HG03280 (cell line): ENCODE results near the gene MTR.

Experiments
- ATAC-seq: cut with Tn5 transposase; IDR thresholded peaks from one replicate; pipeline ENCODE4 v1.9.1; 2021; ENCODE audit warnings: mild to moderate bottlenecking, moderate library complexity; ENCODE audit not compliant: unreplicated experiment

MTR gene

DNA sequence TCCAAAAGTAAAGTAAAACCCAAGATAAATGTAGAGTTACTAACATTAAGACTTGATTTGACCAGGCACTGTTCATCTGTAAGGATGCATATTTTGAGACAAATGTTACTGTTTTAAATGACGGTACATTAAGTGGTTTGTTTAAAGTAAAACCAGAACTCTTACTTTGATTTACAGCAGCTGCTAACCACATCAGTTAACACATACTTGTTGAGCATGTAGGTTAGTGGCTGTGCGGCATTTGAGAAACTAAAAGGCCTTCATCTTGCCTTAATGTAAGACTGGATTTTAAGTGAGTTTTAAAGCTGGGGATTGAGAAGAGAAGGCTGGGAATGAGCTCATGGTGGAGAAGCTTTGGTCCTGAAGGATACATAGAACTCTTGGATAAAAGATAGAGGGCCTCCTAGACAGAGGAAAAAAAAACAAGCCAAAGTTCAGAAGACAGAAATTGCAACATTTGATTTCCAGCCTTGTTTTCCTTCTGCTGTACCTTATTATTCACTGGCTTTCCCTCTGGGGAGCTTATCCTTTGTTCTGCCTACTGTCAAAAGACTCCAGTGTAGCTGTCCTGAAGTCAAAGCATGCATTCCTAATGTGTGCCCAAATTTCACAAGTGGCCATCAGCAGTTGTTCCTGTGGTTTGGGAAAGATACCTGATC is 66.6 kb downstream of the MTR start:
- ATAC-seq = no peak

DNA sequence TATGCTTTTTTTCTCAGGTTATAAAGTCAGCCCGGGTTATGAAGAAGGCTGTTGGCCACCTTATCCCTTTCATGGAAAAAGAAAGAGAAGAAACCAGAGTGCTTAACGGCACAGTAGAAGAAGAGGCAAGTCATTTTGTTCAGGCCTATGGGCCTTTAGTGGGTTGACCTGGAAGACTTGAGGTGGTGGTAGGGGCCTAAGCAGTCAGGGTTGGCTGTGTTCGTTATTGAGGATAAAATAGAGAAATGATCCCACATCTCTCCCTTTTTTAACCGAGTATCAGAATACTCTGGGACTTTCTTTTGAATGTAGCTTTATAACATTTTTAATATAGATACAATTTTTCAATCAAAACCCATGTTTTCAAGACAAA is 67.1 kb downstream of the MTR start:
- ATAC-seq = no peak

DNA sequence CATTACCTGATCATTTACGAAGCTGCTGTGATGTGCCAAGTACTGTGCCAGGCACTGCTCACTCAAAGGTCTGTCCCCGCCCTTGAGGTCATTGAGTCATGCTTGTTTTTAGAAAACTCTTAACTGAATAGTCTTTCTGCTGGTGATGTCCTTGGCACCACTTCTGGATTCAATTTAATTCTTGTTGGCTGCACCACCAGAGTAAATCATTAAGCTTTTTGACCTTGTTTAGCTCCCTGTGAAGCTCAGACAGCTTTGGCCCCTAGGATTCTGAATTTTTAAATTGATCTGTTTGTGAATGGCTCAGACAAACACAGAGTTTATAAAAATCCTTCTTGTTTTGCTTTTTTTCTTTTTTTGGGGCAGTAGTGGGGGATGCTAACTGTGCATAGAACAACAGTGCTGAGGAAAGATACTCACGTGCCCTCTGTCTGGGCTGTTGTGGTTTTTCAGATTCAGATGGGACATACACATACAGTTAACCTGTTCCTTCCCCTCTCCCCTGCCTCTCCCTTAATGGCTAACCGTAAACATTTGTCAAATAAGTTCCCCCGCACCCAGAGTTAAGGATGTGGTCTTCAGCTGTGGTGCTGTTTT is 67.6 kb downstream of the MTR start:
- no peak for ATAC-seq

DNA sequence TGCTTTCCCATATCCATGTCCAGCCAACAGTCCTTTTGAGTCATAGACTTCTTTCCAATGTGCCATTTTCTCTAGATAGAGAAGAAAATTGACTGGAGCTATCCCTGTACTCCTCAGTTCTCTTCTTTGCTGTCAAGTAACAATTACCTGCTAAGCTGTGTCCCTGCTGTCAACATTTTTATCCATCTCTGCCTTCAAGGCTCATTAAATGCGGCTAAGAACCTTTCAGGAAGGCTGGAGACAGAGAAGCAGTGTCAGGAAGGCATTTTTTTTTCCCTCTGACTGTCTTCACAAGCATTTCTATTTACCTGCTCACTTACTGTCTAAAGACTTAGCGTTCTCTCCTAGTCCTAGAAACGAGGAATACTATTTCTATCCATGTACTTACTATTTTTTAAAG is 69.1 kb downstream of the MTR start:
- no peak for ATAC-seq

DNA sequence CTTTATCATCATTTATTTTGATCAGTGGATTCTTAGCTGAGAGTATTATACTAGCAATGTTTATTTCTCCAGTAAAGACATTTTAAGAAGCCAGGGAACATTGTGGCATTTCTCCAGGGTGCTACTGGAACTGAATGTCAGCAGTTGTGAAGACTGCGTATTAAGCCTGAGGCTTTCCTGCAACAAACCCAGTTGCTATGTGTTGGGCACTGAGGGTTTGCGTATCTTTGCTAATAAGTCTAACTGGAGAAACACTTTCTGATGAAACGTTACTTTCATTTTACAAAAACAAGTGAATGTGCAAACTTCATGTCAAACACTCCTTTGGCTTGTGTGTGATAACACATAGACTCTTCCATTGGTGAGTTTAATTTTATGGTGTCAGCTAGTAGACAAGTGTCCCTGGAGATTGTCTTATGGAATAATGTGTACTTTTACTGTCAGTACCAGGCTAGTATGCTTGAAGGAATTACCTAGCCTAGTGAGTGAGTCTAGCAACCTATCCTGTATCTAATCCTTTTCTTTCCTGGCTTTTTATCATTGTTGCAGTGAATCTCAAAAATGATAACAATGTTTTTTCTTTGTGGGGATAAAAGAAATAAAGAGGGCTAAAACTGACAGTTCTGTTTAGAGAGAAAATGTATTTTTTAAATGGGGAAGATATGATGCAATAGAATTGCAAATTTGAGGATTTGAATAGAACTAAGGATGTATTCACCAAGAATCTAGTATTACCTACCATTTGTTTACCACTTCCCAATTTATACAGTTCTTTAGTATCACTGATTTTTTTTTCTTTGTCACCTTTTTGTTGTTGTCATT is 70.1 kb downstream of the MTR start:
- ATAC-seq = no peak

DNA sequence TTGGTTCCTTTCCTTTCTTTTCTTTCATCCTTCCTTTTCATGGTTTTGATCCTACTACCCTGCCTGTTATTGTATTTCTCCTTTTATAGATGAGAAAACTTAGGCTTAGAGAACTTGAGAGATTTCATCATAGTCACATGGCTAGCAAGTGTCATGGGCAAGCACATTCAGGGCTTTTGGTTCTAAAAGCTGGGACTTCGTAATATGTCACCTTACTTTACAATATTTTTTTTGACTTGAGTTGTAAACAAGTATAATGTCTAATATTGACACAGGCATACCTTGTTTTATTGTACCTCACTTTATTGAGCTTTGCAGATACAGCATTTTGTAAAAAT is 70.7 kb downstream of the MTR start:
- ATAC-seq = no peak

DNA sequence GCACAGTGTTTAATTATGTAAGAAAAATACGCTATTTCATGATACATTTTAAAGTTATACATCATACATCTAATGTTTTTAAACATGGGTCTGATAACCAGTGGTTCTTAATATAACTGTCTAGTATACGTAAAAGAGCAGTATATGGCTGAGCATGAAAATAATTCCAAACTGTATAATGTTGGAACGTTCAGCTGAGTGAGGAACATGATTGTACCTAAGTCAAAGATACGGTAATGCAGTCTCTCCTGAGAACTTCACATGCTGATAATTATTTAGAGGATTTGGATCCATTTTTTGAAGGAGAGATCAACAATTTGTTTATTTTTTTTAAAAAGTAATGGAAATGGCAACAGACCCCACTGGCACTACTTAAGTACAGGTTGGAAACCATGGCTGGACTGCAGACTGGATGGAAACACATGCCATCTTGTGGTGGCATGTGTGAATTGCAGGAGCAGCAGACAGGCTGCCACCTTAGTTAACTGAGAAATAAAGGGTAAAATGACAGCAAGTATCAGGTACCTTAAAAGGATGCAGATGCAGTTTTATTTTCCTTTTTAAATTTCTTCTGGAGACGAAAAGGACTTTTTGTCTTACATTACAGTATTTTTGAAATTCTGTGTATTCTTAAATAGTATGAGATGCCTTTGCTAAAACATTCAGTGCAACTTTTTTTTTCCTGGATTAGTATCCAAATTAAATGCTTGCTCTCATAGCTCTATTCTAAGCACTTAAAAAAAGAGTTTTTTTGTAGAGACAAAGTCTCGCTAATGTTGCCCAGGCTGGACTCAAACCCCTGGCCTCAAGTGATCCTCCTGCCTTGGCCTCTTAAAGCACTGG is 73.8 kb downstream of the MTR start:
- ATAC-seq = peak; percentile 83

DNA sequence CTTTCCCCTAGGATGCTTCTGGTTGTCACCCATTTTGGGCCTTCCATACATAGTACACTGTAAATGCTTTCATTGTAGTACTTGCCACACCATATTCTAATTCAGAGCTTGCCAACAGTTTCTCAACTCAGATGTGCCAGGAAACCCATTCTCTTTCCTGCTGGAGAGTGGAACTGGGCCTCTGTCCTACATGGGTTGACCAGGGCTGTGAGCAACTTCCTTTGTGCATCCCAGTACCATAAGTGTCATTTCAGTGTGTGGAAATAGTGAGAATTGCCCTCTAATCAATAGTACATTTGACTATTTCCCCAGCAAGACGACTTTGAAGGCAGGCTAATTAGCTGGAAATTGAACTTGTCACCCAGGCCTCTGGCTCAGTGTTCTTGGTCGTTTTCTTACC is 74.8 kb downstream of the MTR start:
- no peak for ATAC-seq

DNA sequence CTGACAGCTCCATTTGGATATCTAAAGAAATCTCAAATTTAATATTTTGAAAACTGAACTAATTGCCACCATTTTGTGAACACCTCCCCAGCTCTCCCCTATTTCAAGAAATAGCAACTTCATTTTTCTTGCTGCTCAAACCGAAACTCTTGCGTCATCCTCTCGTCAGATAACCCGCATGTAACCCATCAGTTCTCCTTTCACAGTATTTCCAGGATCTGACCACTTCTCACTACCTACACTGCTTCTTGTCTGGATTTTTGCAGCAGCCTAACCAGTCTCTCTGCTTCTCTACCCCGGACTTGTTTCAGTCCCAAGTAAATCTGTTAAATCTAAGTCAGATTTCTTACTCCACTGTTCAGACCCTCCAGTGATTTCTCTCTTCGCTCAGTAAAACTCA is 75.6 kb downstream of the MTR start:
- no peak for ATAC-seq

DNA sequence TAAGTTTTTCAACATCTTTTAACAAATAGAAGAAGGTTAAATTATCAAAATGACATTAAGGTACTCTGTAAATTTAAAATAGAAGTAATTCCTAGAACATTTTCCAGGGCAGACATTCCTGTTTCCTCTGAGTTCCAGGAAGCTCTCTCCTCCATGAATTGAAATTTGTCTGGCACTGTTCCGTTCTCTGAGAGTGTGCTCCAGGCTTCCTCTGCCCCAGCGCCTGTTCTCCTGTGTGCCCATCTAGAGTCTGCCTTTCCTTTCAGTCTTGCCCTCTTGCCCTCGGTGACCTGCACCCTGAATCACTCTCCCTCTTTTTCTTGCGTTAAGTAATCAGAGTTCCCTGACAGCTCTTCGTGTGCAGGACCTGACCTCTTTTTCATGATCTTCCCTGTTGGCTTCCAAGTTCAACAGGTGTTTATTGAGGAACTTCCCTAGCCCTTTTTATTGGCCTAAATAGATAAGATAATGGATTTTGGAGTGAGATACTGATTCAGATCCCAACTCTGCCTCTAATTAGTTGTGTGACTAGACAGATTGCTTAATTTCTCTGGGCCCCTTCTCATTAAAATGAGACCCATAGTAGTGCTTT is 77.1 kb downstream of the MTR start:
- ATAC-seq = no peak

DNA sequence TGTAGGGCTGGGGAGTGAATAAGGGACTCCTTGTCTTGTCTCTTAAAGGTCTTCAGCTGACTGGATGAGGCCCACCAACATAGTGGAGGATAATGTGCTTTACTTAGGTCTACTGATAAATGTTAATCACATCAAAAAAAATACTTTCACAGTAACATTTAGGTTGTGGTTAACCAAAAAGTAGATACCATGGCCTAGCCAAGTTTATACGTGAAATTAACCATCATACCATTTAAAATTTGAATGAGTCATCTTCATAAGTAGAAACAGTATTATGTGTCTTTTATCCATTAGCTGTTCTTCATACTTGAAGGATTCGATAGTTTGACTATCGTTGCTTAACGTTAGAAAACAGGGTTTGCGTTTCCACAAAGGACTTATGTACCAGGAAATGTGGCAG is 80.9 kb downstream of the MTR start:
- no peak for ATAC-seq

DNA sequence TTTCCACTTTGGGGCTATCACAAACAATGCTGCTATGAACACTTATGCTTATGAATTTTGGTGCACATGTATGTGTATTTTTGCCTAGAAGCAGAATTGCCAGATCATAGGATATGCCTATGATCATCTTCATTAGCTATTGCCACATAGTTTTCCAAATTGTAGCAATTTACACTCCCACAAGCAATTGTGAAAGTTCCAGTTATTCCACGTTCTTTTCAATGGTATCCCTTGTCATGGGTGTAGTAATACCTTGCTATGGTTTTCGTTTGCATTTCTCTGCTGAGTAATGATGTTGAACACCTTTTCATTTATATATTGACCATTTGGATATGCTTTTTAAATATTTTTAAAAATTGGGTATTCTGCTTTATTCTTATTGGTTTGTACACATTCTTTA is 82.6 kb downstream of the MTR start:
- ATAC-seq = no peak

DNA sequence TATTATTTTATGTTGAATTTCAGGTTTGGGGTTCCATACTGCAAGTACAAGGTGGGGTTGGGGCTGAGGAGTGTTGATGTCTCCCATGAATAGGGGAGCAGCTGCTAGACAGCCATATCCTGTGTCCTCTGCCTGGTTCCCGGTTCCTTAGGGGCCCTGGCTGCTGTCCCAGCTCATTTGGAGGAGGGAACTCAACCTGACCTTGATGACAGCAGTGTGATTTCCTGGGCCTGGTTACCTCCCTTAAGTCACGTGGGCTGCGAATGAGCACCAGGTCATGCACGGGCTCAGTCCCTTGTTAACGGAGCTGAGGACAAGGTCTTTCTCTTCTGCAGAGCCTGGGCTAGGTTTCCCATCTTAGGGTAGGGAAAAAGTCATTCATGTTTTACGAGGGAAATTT is 85.1 kb downstream of the MTR start:
- ATAC-seq = no peak

DNA sequence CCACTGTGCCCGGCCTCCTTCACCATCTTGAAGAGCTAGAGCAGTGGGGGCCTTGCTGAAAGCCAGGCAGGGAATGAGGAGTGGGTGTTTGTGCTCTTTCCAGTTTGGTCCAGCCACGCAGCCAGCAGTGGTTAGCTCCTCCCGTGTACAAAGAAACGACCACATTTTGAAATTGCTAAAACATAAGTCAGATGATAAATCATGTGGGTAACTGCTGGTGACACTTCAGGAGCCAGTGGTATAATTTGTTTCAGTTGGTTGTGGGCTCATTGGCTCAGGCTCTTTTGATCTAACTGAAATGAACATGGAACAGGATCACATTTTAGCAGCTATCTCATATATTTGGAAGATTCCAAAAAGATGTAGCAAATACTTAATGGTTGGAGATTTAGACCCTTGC is 87.6 kb downstream of the MTR start:
- no peak for ATAC-seq

DNA sequence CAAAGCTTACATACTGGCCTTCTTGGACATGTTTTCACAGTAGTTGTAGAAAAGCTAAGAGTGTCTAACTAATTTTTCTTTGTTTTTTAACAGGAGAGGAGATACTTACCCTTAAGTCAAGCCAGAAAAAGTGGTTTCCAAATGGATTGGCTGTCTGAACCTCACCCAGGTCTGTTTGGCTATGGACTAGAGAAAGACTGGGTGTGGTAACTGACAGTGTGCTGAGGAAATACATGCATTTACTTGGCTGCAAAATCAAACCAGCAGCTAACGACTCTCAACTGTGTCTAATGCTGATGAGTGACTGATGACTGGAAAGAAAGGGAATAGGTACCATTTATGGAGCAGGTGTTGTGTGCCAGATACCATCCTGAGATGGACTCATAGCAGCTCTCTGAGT is 91.1 kb downstream of the MTR start:
- no peak for ATAC-seq

DNA sequence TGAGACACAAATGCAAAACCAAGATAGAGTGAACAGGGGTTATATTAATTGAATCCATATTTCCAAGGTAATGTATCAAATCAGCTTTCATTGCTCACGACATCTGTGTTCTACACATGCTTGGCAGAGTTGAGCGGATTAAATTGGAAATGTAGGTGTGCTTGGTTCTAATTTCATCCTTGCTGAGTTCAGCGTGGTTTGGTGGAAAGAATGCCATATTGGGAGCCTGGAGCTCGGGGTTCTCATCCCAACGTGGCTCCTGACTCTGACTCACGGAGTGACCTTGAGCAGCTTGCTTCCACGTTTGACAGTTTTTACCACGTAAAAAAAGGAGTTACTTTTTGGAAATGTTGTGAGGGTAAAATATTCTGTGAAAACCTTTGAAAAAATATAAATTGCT is 92.0 kb downstream of the MTR start:
- ATAC-seq = no peak

DNA sequence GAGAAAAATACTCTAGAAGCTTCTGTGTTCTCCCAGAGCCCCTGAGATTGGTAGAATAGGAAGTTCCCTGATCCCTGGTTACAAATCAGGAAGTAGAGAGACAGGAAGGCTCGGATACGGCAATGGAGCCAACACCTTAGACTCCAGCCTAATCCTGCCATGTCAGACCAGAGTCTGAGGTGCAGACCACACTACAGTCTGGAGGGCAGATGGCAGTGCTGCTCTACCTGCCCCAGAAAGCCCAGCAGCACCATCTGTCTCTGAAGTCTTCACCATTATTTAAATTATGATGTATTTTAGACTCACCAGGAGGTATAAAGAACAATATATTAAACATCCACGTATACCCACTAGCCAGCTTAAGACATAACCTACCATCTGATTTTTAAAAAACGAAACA is 93.0 kb downstream of the MTR start:
- no peak for ATAC-seq

DNA sequence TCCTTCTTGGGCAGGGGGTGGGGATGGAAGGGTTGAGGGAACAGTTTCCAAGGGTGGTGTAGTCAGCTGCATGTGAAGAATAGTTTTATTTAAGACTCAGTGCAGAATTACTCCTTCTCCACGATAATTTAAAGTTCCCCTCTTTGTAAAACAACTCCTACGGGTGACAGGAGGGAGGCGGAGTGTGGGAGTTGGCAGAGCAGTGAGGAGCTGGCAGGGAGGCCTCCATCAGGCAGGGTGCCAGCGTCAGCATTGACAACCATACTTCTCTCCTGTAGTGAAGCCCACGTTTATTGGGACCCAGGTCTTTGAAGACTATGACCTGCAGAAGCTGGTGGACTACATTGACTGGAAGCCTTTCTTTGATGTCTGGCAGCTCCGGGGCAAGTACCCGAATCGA is 93.8 kb downstream of the MTR start:
- ATAC-seq = no peak

DNA sequence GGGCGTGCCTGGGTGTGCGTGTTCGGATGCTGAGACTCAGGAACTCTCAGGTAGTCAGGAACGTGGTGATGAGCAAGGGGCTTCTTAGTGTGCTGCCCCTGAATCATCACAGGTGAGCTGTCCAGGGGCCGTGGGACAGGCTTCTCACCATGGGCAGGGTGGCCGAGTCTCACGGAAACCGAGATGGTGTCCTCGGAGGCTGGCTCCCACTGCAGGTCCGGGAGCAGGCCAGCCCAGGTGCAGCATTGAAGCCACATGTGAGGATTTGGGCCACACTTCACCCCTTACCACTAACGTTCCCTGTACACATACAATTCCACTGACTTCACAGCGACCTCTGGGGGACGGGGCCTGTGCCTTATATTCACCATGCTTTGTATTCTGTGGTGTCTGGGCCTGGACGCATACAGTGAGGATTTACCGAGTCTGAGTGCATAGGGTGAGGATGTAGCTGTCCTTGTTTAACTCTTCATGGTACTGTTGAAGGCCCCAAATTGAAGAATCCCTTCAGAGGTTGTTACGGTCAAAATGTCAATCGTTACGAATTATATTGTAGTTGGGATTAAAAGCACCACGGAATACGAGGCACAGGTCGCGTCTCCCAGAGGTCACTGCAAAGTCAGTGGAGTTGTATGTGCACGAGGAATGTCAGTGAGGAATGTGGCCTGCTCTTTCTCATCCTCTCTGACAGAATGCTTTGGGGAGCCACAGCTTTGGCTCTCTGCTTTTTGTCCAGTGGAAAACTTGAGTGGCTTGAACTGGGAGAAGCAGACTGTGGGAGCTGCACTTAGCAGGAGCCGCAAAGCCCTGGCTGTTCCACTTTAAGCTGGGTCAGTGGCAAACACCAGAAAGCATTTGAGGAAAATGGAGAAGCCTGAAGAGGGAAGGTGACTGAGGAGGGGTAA is 95.3 kb downstream of the MTR start:
- ATAC-seq = no peak
